A549 (cell line): ENCODE measurements around the gene EPB41L5.

Experiments used
- CEBPB ChIP-seq, 2 experiments: fragments of >200 bp in 1 of 2; sonication (Bioruptor Twin) in 1 of 2; formaldehyde crosslinking in 1 of 2; IDR thresholded peaks; 2 replicates each; pipeline ENCODE4 v1.6.1; 2012 to 2016
- CHD2 ChIP-seq: fragments of 150-350 bp; IDR thresholded peaks from 2 replicates; pipeline ENCODE4 v1.6.1; 2014; ENCODE audit warnings: low read length; ENCODE audit not compliant: partially characterized antibody
- ESRRA ChIP-seq: fragments of 150-350 bp; IDR thresholded peaks from 2 replicates; pipeline ENCODE4 v1.6.1; 2014; ENCODE audit warnings: mild to moderate bottlenecking, low read length, borderline replicate concordance
- KDM5A ChIP-seq: fragments of 200-600 bp; sonication (generic); IDR thresholded peaks from 2 replicates; pipeline ENCODE4 v1.6.1; 2016; ENCODE audit warnings: antibody characterized with exemption, mild to moderate bottlenecking
- TF ChIP-seq, protein P1 (sequence below): fragments of >200 bp; sonication (Bioruptor Twin); formaldehyde crosslinking; IDR thresholded peaks from 3 replicates; pipeline ENCODE4 v1.5.1; 2016
- TF ChIP-seq, protein P2 (sequence below): IDR thresholded peaks from 2 replicates; pipeline ENCODE4 v1.6.1; 2012; ENCODE audit warnings: low read depth, borderline replicate concordance

DNA sequence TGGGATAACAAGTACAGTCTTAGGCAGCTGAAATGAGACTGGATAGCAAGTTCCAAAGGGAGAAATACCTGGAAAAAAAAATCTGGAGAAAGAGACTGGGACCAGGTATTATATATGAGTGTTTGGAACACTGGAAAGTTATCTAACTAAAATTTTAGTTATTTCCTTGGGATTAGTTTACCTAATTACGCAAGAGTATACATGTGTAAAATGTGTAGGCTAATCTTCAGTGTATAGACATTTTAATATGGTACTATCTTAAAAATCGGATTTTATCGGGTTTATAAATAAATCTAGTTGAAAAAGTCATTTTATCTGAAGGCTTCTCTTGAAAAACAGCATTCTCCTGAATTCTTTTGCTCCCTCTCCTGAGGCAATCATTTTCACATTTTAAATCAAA is 3.9 kb downstream of the EPB41L5 start:
- TF ChIP-seq, protein P1, sequence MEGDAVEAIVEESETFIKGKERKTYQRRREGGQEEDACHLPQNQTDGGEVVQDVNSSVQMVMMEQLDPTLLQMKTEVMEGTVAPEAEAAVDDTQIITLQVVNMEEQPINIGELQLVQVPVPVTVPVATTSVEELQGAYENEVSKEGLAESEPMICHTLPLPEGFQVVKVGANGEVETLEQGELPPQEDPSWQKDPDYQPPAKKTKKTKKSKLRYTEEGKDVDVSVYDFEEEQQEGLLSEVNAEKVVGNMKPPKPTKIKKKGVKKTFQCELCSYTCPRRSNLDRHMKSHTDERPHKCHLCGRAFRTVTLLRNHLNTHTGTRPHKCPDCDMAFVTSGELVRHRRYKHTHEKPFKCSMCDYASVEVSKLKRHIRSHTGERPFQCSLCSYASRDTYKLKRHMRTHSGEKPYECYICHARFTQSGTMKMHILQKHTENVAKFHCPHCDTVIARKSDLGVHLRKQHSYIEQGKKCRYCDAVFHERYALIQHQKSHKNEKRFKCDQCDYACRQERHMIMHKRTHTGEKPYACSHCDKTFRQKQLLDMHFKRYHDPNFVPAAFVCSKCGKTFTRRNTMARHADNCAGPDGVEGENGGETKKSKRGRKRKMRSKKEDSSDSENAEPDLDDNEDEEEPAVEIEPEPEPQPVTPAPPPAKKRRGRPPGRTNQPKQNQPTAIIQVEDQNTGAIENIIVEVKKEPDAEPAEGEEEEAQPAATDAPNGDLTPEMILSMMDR = no peak
- TF ChIP-seq, protein P2, sequence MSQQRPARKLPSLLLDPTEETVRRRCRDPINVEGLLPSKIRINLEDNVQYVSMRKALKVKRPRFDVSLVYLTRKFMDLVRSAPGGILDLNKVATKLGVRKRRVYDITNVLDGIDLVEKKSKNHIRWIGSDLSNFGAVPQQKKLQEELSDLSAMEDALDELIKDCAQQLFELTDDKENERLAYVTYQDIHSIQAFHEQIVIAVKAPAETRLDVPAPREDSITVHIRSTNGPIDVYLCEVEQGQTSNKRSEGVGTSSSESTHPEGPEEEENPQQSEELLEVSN = no peak
- TF ChIP-seq KDM5A (no peak), CHD2 (no peak), ESRRA (no peak), CEBPB (IDR thresholded peaks at IDR 0.05) (peak; percentile 42 to 57; a peak in 2 of 4 replicates)
